ENCODE data around the gene OCEL1. TPM values are rescaled to one million over a fixed set of nuclear protein-coding genes. Genes with fewer than 3 reads are reported as not detected.
A peak's percentile ranks its signal among the peaks of the same experiment; 100 is the strongest.

The OCEL1 gene
- total and polyA plus RNA-seq, 10 of the 15 experiments (the other 5 are each of a cell fraction or from before 2014, with no cell fraction given), result 2.8 to 18.2 (median 7.4) TPM

DNA sequence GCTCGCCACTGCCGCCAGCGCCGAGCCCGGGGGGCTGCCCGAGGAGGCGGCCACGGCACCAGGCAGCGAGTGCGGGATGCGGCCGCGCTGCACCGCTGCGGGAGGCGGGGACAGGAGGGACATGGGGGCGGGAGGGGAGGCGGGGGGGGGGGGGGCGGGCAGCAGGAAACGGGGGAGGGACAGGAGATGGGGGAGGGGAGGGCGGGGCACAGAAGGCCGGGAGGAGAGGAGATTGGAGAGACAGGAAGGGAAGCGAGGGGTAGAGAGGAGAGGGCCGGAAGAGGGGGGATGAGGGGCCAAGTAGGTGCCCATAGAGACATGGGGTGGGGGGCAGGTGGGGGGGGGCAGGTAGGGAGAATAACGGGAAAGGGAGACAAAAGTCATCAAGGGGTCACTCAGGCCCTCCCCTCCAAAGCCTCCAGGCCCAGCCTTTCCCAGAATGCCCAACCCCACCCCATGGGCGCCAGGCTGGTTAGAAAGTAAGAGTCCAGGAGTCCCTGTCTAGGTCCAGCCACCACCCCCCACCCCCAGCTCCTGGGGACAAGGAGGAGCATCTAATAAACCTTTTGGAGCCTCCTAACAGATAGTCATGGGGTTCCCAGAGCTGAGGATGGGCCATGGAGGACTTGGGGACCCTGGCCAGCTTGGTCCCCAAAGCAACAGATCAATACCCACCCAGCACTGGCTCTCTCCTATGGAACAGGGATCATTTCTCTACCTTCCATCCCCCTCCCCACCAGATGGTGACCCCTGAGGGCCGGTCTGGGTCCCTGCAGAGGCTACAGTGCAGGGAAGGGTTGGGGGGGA, 10.1 kb downstream of the OCEL1 start:
- Histone ChIP-seq H3K27ac (ENCODE audit: control insufficient read depth, insufficient read depth) (peak overlapping the region; percentile 50; the same call in 1 of the 2 replicates), H3K4me3 (peak overlapping the region; percentile 89), H4K20me1 (ENCODE audit: control insufficient read depth, insufficient read depth) (no peaks in the 10 kb centered on the region), H3K4me1 (ENCODE audit: control insufficient read depth, insufficient read depth, low read length) (0 out of 2 replicates have a peak, but pooled peaks cover 4% of the 10 kb centered on the region), H3K27me3 (replicated peaks in 1 of 2; ENCODE audit: control insufficient read depth in 2 of 2, insufficient read depth in 2 of 2, low read length in 1 of 2) (no peaks in the 10 kb centered on the region), H2AFZ (ENCODE audit: control insufficient read depth, low read depth, low read length) (peak overlapping the region; percentile 90), H3K9ac (ENCODE audit: control insufficient read depth, insufficient read depth, low read length) (peak overlapping the region; percentile 77; the same call in 1 of the 2 replicates), H3K79me2 (ENCODE audit: control insufficient read depth, insufficient read depth, low read length) (peaks cover 10% of the 10 kb centered on the region), H3K36me3 (ENCODE audit: control insufficient read depth in 2 of 2, insufficient read depth in 2 of 2, low read length in 1 of 2) (peaks cover 0 to 2% of the 10 kb centered on the region in 2 experiments; a peak in 1 of 4 replicates), H3K9me3 (replicated peaks; ENCODE audit: control insufficient read depth, insufficient read depth, low read length) (no peaks in the 10 kb centered on the region), H3K4me2 (ENCODE audit: control insufficient read depth, insufficient read depth) (peak overlapping the region; percentile 98; the same call in 1 of the 2 replicates)
- FAIRE-seq (no peak), ATAC-seq (no peak), DNase-seq (ENCODE audit: low read depth, low spot score) (no peak)
- intact Hi-C loops (cut with micrococcal nuclease; ENCODE audit: unreplicated experiment) (loop anchor here (2.0 kb wide), 1 partner anchor 161 kb away; the partner anchor contains the start of genes HAUS8 and MYO9B), in situ Hi-C loops (cut with MboI) (no loop called here)
- TF ChIP-seq EGR1 (IDR thresholded peaks at IDR 0.05; ENCODE audit: borderline replicate concordance in 1 of 2, low read depth in 2 of 2, low read length in 2 of 2) (peak in 1 of 2 experiments; percentile 0; a peak in 1 of 3 replicates), DPF2 (IDR thresholded peaks at IDR 0.05) (0 out of 2 replicates have a peak, but pooled peaks have one; percentile 16)
- TF ChIP-seq, protein P1, sequence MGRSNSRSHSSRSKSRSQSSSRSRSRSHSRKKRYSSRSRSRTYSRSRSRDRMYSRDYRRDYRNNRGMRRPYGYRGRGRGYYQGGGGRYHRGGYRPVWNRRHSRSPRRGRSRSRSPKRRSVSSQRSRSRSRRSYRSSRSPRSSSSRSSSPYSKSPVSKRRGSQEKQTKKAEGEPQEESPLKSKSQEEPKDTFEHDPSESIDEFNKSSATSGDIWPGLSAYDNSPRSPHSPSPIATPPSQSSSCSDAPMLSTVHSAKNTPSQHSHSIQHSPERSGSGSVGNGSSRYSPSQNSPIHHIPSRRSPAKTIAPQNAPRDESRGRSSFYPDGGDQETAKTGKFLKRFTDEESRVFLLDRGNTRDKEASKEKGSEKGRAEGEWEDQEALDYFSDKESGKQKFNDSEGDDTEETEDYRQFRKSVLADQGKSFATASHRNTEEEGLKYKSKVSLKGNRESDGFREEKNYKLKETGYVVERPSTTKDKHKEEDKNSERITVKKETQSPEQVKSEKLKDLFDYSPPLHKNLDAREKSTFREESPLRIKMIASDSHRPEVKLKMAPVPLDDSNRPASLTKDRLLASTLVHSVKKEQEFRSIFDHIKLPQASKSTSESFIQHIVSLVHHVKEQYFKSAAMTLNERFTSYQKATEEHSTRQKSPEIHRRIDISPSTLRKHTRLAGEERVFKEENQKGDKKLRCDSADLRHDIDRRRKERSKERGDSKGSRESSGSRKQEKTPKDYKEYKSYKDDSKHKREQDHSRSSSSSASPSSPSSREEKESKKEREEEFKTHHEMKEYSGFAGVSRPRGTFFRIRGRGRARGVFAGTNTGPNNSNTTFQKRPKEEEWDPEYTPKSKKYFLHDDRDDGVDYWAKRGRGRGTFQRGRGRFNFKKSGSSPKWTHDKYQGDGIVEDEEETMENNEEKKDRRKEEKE (IDR thresholded peaks at IDR 0.05), result no peak
- POLR2A ChIA-PET, result interaction anchor here (0.6 to 3.3 kb wide), 7 partner anchors 9 to 1119 kb away, joined by 3 to 31 read pairs (median 4); partner anchors contain the start of genes ANKLE1, MRPL34, NR2F6 and OCEL1
- SMC1A ChIA-PET (ENCODE audit: uncharacterized antibody, unreplicated experiment), result interaction anchor here (0.7 to 1.7 kb wide), 5 partner anchors 9 to 164 kb away, joined by 3 to 5 read pairs (median 3); partner anchors contain the start of gene USE1
- WGBS (ENCODE audit: insufficient coverage, insufficient replicate concordance, low lambda C conversion rate, missing lambda C conversion rate), result 38% methylated on average over 5 of the region's 27 CpGs
- BruUV-seq (replicated peaks), result no TSS peak
- CTCF ChIA-PET, result interaction anchor here (0.6 to 3.9 kb wide), 15 partner anchors 7 to 520 kb away, joined by 3 to 24 read pairs (median 4); partner anchors contain the start of genes OCEL1 and USE1
- RAD21 ChIA-PET (ENCODE audit: unreplicated experiment), result interaction anchor here (0.7 to 3.1 kb wide), 7 partner anchors 10 to 169 kb away, joined by 4 to 21 read pairs (median 6); partner anchors contain the start of genes BABAM1, HAUS8, OCEL1 and USE1
